Neuronal stem cell (in vitro differentiated cells): Measurements from ENCODE around the gene FOXP1.

Experiments
- DNase-seq: peaks from one replicate; pipeline ENCODE4 v3.0.0-alpha.2; 2013; ENCODE audit warnings: low spot score
- H2AFZ ChIP-seq: one replicate; pipeline ENCODE4 v1.6.1; 2013; ENCODE audit warnings: mild to moderate bottlenecking, low read length, inconsistent platforms
- H2AK5ac ChIP-seq: 2 replicates; pipeline ENCODE4 v1.6.1; 2013; ENCODE audit warnings: low read depth, mild to moderate bottlenecking, inconsistent platforms, low read length, moderate library complexity, mixed read lengths
- H2BK120ac ChIP-seq: 2 replicates; pipeline ENCODE4 v1.6.1; 2013; ENCODE audit warnings: low read depth, mild to moderate bottlenecking, inconsistent platforms, low read length, moderate library complexity, mixed read lengths
- H2BK12ac ChIP-seq: one replicate; pipeline ENCODE4 v1.6.1; 2013; ENCODE audit warnings: low read length, inconsistent platforms
- H2BK15ac ChIP-seq: 2 replicates; pipeline ENCODE4 v1.6.1; 2013; ENCODE audit warnings: mild to moderate bottlenecking, low read length, inconsistent platforms, mixed read lengths
- H2BK5ac ChIP-seq: one replicate; pipeline ENCODE4 v1.6.1; 2013; ENCODE audit warnings: inconsistent platforms, mild to moderate bottlenecking, low read length, moderate library complexity
- H3K14ac ChIP-seq: one replicate; pipeline ENCODE4 v1.6.1; 2013; ENCODE audit warnings: low read length, inconsistent platforms
- H3K18ac ChIP-seq: 2 replicates; pipeline ENCODE4 v1.6.1; 2013; ENCODE audit warnings: low read length, inconsistent platforms
- H3K23ac ChIP-seq: 2 replicates; pipeline ENCODE4 v1.6.1; 2013; ENCODE audit warnings: low read depth, mild to moderate bottlenecking, mixed read lengths, low read length, inconsistent platforms; ENCODE audit not compliant: poor library complexity
- H3K27ac ChIP-seq: replicated peaks from 3 replicates; pipeline ENCODE4 v1.5.1; 2013; ENCODE audit warnings: low read length, inconsistent platforms
- H3K27me3 ChIP-seq, 3 experiments: 2 replicates each; pipeline ENCODE4 v1.6.1; 2013; ENCODE audit warnings: low read length in 3 of 3, mild to moderate bottlenecking in 2 of 3, inconsistent platforms in 1 of 3, low read depth in 1 of 3, mixed read lengths in 1 of 3, moderate library complexity in 1 of 3; ENCODE audit not compliant: control insufficient read depth in 3 of 3, insufficient read depth in 3 of 3
- H3K36me3 ChIP-seq, 2 donors: replicated peaks in 1 of 2; 2 replicates each; pipeline ENCODE4 v1.6.1; 2013; ENCODE audit warnings: low read length in 2 of 2; ENCODE audit not compliant: control insufficient read depth in 2 of 2, insufficient read depth in 2 of 2
- H3K4ac ChIP-seq: 2 replicates; pipeline ENCODE4 v1.6.1; 2013; ENCODE audit warnings: inconsistent platforms, mild to moderate bottlenecking, low read length, moderate library complexity
- H3K4me1 ChIP-seq, 2 donors: 1 replicate in 1 of 2; 2 replicates in 1 of 2; pipeline ENCODE4 v1.6.1; 2013; ENCODE audit warnings: low read length in 2 of 2, low read depth in 1 of 2; ENCODE audit not compliant: control insufficient read depth in 2 of 2, insufficient read depth in 1 of 2
- H3K4me2 ChIP-seq: one replicate; pipeline ENCODE4 v1.6.1; 2013; ENCODE audit warnings: mild to moderate bottlenecking, low read length, inconsistent platforms; ENCODE audit not compliant: insufficient read depth, poor library complexity, severe bottlenecking
- H3K4me3 ChIP-seq, 2 donors: 2 replicates each; pipeline ENCODE4 v1.5.1; 2013; ENCODE audit warnings: low read length in 2 of 2, mild to moderate bottlenecking in 2 of 2, inconsistent platforms in 1 of 2, moderate library complexity in 1 of 2
- H3K79me1 ChIP-seq: one replicate; pipeline ENCODE4 v1.6.1; 2013; ENCODE audit warnings: low read depth, mild to moderate bottlenecking, inconsistent platforms, low read length, moderate library complexity
- H3K9ac ChIP-seq: one replicate; pipeline ENCODE4 v1.6.1; 2013; ENCODE audit warnings: mild to moderate bottlenecking, low read depth, low read length, inconsistent platforms; ENCODE audit not compliant: poor library complexity
- H3K9me3 ChIP-seq, 2 donors: replicated peaks in 1 of 2; 2 replicates each; pipeline versions ENCODE3 to v1.6.1; 2013; ENCODE audit warnings: low read length in 2 of 2, mild to moderate bottlenecking in 2 of 2, inconsistent platforms in 1 of 2, low read depth in 1 of 2, mixed read lengths in 1 of 2, moderate library complexity in 1 of 2; ENCODE audit not compliant: control insufficient read depth in 2 of 2, insufficient read depth in 1 of 2
- H4K8ac ChIP-seq: one replicate; pipeline ENCODE4 v1.6.1; 2013; ENCODE audit warnings: low read depth, mild to moderate bottlenecking, inconsistent platforms, low read length, moderate library complexity
- H4K91ac ChIP-seq: one replicate; pipeline ENCODE4 v1.6.1; 2013; ENCODE audit warnings: low read length, low read depth, mild to moderate bottlenecking, inconsistent platforms; ENCODE audit not compliant: poor library complexity
- WGBS, 2 donors: extraction: QIAGEN DNeasy Blood & Tissue Kit; methylation state at CpG; one replicate each; pipeline ENCODE4 v1.1.7; 2013; ENCODE audit warnings: missing lambda C conversion rate in 2 of 2, mixed read lengths in 1 of 2; ENCODE audit not compliant: insufficient read length in 2 of 2, insufficient replicate concordance in 1 of 2; ENCODE audit errors: extremely low coverage in 2 of 2; 5-methylcytosine and 5-hydroxymethylcytosine counted together

The FOXP1 gene

GRCh38 chr3:71348831-71349230 lies 234.7 kb downstream of the FOXP1 start:
- Histone ChIP-seq H2BK5ac (no peak overlapping the region), H3K4me1 (peaks cover 4 to 5% of the 10 kb centered on the region in 2 donors), H2BK120ac (no peak overlapping the region), H3K23ac (no peak overlapping the region), H3K4ac (no peak overlapping the region), H2AFZ (no peak overlapping the region), H3K36me3 (no peaks in the 10 kb centered on the region), H3K14ac (no peak overlapping the region), H3K79me1 (no peaks in the 10 kb centered on the region), H3K9me3 (no peaks in the 10 kb centered on the region), H4K91ac (no peak overlapping the region), H2AK5ac (no peak overlapping the region), H3K18ac (no peak overlapping the region), H3K4me3 (no peak overlapping the region), H4K8ac (no peak overlapping the region), H3K9ac (no peak overlapping the region), H2BK15ac (no peak overlapping the region), H3K4me2 (no peak overlapping the region), H3K27ac (no peak overlapping the region), H2BK12ac (no peak overlapping the region), H3K27me3 (no peaks in the 10 kb centered on the region)
- WGBS, 2 donors = no CpG with 5 or more reads among the region's 2 CpGs
- no peak for DNase-seq

- Histone ChIP-seq H4K91ac (no peak overlapping the region), H3K9me3 (no peaks in the 10 kb centered on the region), H2AFZ (no peak overlapping the region), H3K4me1 (peaks cover 4 to 5% of the 10 kb centered on the region in 2 donors), H3K79me1 (no peaks in the 10 kb centered on the region), H3K18ac (no peak overlapping the region), H3K4me2 (no peak overlapping the region), H3K36me3 (no peaks in the 10 kb centered on the region), H3K14ac (no peak overlapping the region), H3K9ac (no peak overlapping the region), H2BK15ac (no peak overlapping the region), H2BK120ac (no peak overlapping the region), H3K4me3 (no peak overlapping the region), H3K27me3 (no peaks in the 10 kb centered on the region), H2BK5ac (no peak overlapping the region), H2BK12ac (no peak overlapping the region), H3K4ac (no peak overlapping the region), H3K27ac (no peak overlapping the region), H4K8ac (no peak overlapping the region), H3K23ac (no peak overlapping the region), H2AK5ac (no peak overlapping the region)
- DNase-seq = no peak
- no CpG with 5 or more reads among the region's 9 CpGs for WGBS, 2 donors
These were observed 235.4 kb downstream of the FOXP1 start for GRCh38 chr3:71348001-71348632.

- no peak overlapping the region for H4K8ac ChIP-seq
- H3K23ac ChIP-seq = no peak overlapping the region
- peaks cover 4% of the 10 kb centered on the region in 2 donors for H3K4me1 ChIP-seq
- no peaks in the 10 kb centered on the region for H3K79me1 ChIP-seq
- no CpG with 5 or more reads among the region's 4 CpGs for WGBS, 2 donors
- H2BK15ac ChIP-seq = no peak overlapping the region
- H3K36me3 ChIP-seq = no peaks in the 10 kb centered on the region
- H3K18ac ChIP-seq = no peak overlapping the region
- no peak for DNase-seq
- H3K4me3 ChIP-seq = no peak overlapping the region
- peaks cover 0 to 3% of the 10 kb centered on the region in 2 donors for H3K9me3 ChIP-seq
- H3K27me3 ChIP-seq = no peaks in the 10 kb centered on the region
- H3K4me2 ChIP-seq = no peak overlapping the region
- no peak overlapping the region for H3K9ac ChIP-seq
- H4K91ac ChIP-seq = no peak overlapping the region
- H3K14ac ChIP-seq = no peak overlapping the region
- H2BK5ac ChIP-seq = no peak overlapping the region
- H2AFZ ChIP-seq = no peak overlapping the region
- H2AK5ac ChIP-seq = no peak overlapping the region
- H3K4ac ChIP-seq = no peak overlapping the region
- no peak overlapping the region for H2BK120ac ChIP-seq
- H2BK12ac ChIP-seq = no peak overlapping the region
- H3K27ac ChIP-seq = no peak overlapping the region
These were observed 237.5 kb downstream of the FOXP1 start for GRCh38 chr3:71346061-71346460.

- no peak overlapping the region for H2AFZ ChIP-seq
- no peak overlapping the region for H2BK12ac ChIP-seq
- H4K8ac ChIP-seq = no peak overlapping the region
- H3K4ac ChIP-seq = no peak overlapping the region
- H2BK15ac ChIP-seq = no peak overlapping the region
- H3K79me1 ChIP-seq = no peaks in the 10 kb centered on the region
- H3K4me1 ChIP-seq = no peaks in the 10 kb centered on the region
- no peak overlapping the region for H2BK5ac ChIP-seq
- no peak overlapping the region for H3K14ac ChIP-seq
- H3K36me3 ChIP-seq = no peaks in the 10 kb centered on the region
- H3K9ac ChIP-seq = no peak overlapping the region
- H3K27me3 ChIP-seq = no peaks in the 10 kb centered on the region
- H2AK5ac ChIP-seq = no peak overlapping the region
- peaks cover 0 to 4% of the 10 kb centered on the region in 2 donors for H3K9me3 ChIP-seq
- DNase-seq = no peak
- no CpG with 5 or more reads among the region's 5 CpGs for WGBS, 2 donors
- no peak overlapping the region for H3K27ac ChIP-seq
- H2BK120ac ChIP-seq = no peak overlapping the region
- no peak overlapping the region for H3K23ac ChIP-seq
- no peak overlapping the region for H3K4me3 ChIP-seq
- H3K18ac ChIP-seq = no peak overlapping the region
- H4K91ac ChIP-seq = no peak overlapping the region
- H3K4me2 ChIP-seq = no peak overlapping the region
These were observed 238.0 kb downstream of the FOXP1 start for GRCh38 chr3:71345429-71346040.
